ENCODE results near the gene FBXW2. TPM values are rescaled to one million over a fixed set of nuclear protein-coding genes. Genes with fewer than 3 reads are reported as not detected.
A peak's percentile ranks its signal among the peaks of the same experiment; 100 is the strongest.
"Not testable (repeated sequence)": the region's sequence is repeated elsewhere in the genome, so short reads cannot be mapped to it uniquely, and the experiment has no call there.

The FBXW2 gene
- total RNA-seq, 1 donor from 2014 or later: 84.7 TPM

- Mint-ChIP-seq H3K9me3 (ENCODE audit: unreplicated experiment) (no peaks in the 10 kb centered on the region), H3K4me3 (ENCODE audit: unreplicated experiment) (no peak overlapping the region), H3K4me1 (ENCODE audit: unreplicated experiment) (peaks cover 14% of the 10 kb centered on the region), H3K27ac (ENCODE audit: unreplicated experiment) (no peak overlapping the region), H3K36me3 (ENCODE audit: unreplicated experiment) (peaks cover 11% of the 10 kb centered on the region), H3K27me3 (ENCODE audit: unreplicated experiment) (no peaks in the 10 kb centered on the region)
- no peak for TF ChIP-seq CTCF (IDR thresholded peaks at IDR 0.05)
- no peak for DNase-seq (ENCODE audit: extremely low spot score, unreplicated experiment)
Observed at GRCh38 chr9:120755044-120755443, 38.2 kb downstream of the FBXW2 start.

DNA sequence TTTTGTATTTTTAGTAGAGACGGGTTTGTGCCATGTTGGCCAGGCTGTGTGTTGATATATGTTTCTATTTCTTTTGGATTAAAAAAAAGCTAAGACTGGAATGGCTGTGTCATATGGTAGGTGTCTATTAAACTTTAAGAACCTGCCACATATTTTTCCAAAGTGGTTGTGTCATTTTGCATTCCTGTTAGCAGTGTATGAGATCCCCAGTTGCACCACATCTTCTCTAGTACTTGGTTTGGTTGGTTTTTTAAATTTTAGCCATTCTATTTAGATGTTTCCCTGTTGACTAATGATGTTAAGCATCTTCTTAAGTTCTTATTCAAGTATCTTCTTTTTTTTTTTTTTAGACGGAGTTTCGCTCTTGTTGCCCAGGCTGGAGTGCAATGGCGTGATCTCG lies 42.8 kb downstream of the FBXW2 start:
- Mint-ChIP-seq H3K4me3 (ENCODE audit: unreplicated experiment) (no peak overlapping the region), H3K4me1 (ENCODE audit: unreplicated experiment) (no peaks in the 10 kb centered on the region), H3K9me3 (ENCODE audit: unreplicated experiment) (no peaks in the 10 kb centered on the region), H3K27me3 (ENCODE audit: unreplicated experiment) (no peaks in the 10 kb centered on the region), H3K36me3 (ENCODE audit: unreplicated experiment) (no peaks in the 10 kb centered on the region), H3K27ac (ENCODE audit: unreplicated experiment) (no peak overlapping the region)
- DNase-seq (ENCODE audit: extremely low spot score, unreplicated experiment): no peak
- no peak for TF ChIP-seq CTCF (IDR thresholded peaks at IDR 0.05)

DNA sequence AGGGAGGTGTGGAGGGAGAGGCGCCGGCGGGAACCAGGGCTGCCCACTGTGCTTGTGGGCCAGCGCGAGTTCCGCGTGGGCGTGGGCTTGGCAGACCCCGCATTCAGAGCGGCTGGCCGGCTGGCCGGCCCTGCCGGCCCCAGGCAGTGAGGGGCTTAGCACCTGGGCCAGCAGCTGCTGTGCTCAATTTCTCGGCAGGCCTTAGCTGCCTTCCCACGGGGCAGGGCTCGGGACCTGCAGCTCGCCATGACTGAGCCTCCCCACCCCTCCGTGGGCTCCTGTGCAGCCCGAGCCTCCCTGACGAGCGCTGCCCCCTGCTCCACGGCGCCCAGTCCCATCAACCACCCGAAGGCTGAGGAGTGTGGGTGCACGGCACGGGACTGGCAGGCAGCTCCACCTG lies 46.9 kb downstream of the FBXW2 start:
- H3K27me3 Mint-ChIP-seq (ENCODE audit: unreplicated experiment); H3K27ac Mint-ChIP-seq (ENCODE audit: unreplicated experiment); H3K9me3 Mint-ChIP-seq (ENCODE audit: unreplicated experiment); H3K4me1 Mint-ChIP-seq (ENCODE audit: unreplicated experiment); H3K36me3 Mint-ChIP-seq (ENCODE audit: unreplicated experiment); H3K4me3 Mint-ChIP-seq (ENCODE audit: unreplicated experiment); DNase-seq (ENCODE audit: extremely low spot score, unreplicated experiment): not testable (repeated sequence)

DNA sequence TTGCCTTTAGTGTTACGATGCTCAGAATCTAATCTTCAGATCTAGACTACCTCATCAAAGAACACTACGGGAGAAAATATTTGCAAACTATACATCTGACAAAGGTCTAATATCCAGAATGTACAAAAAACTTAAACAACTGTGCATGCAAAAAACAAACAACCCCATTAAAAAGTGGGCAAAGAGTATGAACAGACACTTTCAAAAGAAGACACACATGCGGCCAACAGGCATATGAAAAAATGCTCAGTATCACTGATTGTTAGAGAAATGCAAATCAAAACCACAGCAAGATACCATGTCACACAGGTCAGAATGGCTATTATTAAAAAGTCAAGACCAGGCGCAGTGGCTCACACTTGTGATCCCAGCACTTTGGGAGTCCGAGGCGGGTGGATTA lies 47.9 kb downstream of the FBXW2 start:
- no peak for TF ChIP-seq CTCF (IDR thresholded peaks at IDR 0.05)

DNA sequence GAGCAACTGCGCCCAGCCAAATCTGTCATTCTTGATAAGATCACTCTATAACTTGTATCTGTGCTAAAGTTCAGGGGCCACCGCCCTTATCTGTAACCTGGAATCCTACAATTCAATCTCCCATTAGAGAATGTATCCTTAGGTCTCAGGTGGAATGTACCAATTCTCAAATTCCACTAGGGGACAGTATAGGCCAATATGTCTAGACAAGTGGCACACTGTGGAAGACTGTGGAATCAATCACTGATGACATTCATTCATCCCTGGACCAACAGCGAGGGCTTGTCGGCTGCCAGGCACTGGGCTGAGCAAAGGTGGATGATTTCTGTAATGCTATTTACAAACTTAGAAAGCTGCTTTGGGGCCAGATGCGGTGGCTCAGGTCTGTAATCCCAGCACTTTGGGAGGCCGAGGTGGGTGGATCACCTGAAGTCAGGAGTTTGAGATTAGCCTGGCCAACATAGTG lies 50.2 kb downstream of the FBXW2 start:
- Mint-ChIP-seq H3K36me3 (ENCODE audit: unreplicated experiment) (no peaks in the 10 kb centered on the region), H3K27ac (ENCODE audit: unreplicated experiment) (no peak overlapping the region), H3K27me3 (ENCODE audit: unreplicated experiment) (no peaks in the 10 kb centered on the region), H3K4me3 (ENCODE audit: unreplicated experiment) (no peak overlapping the region), H3K9me3 (ENCODE audit: unreplicated experiment) (no peaks in the 10 kb centered on the region), H3K4me1 (ENCODE audit: unreplicated experiment) (no peaks in the 10 kb centered on the region)
- TF ChIP-seq CTCF (IDR thresholded peaks at IDR 0.05): peak; percentile 56
- DNase-seq (ENCODE audit: extremely low spot score, unreplicated experiment): no peak

More for the DNA sequence above, 47.9 kb downstream of the FBXW2 start:
- Mint-ChIP-seq H3K36me3 (ENCODE audit: unreplicated experiment) (no peaks in the 10 kb centered on the region), H3K4me1 (ENCODE audit: unreplicated experiment) (no peaks in the 10 kb centered on the region), H3K27ac (ENCODE audit: unreplicated experiment) (no peak overlapping the region), H3K4me3 (ENCODE audit: unreplicated experiment) (no peak overlapping the region), H3K27me3 (ENCODE audit: unreplicated experiment) (no peaks in the 10 kb centered on the region), H3K9me3 (ENCODE audit: unreplicated experiment) (no peaks in the 10 kb centered on the region)
- DNase-seq (ENCODE audit: extremely low spot score, unreplicated experiment): no peak

DNA sequence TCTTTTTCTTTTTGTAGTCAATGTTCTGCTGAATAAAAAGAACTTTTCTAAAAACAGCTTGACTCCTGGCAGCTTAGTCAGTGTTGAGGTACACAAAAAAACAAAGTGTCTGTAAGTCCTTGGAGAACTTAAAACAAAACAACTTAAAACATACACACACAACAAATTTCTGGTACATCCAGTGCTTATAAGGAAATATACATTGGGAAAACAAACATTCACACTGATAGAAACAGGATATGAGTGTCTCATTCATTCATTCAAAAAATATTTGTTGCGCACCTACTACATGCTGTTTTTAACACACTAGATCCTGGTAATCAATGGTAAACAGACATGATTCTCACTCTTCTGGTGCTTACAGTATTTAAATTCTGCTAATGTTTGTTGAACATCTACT lies 51.5 kb downstream of the FBXW2 start:
- H3K4me1 Mint-ChIP-seq (ENCODE audit: unreplicated experiment): no peaks in the 10 kb centered on the region
- no peak overlapping the region for H3K4me3 Mint-ChIP-seq (ENCODE audit: unreplicated experiment)
- H3K27me3 Mint-ChIP-seq (ENCODE audit: unreplicated experiment): no peaks in the 10 kb centered on the region
- no peaks in the 10 kb centered on the region for H3K9me3 Mint-ChIP-seq (ENCODE audit: unreplicated experiment)
- no peaks in the 10 kb centered on the region for H3K36me3 Mint-ChIP-seq (ENCODE audit: unreplicated experiment)
- no peak overlapping the region for H3K27ac Mint-ChIP-seq (ENCODE audit: unreplicated experiment)
- no peak for DNase-seq (ENCODE audit: extremely low spot score, unreplicated experiment)
- no peak for TF ChIP-seq CTCF (IDR thresholded peaks at IDR 0.05)
